ENCODE measurements around the gene NIPAL3. TPM values are rescaled to one million over a fixed set of nuclear protein-coding genes. Genes with fewer than 3 reads are reported as not detected.

NIPAL3 gene
- total RNA-seq, 1 donor from 2014 or later: 32.5 TPM

DNA sequence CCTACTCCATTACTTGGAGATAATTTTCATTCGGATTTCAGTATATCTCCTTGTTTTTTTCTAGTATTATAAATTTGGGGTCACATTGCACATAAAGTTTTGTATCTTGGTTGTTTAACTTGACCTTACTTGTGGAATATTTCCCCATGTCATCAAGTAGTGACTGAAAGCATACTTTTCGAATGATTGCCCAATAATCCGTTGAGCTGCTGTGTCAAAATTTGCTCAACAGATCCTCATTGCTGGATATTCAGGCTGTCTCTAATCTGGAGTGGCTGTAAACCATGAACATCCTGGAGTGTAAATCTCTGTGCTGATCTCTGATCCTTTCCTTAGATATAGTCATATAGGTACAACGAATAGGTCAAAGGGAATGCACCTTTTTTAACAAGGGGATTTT, 4.9 kb downstream of the NIPAL3 start:
- TF ChIP-seq, protein P1, sequence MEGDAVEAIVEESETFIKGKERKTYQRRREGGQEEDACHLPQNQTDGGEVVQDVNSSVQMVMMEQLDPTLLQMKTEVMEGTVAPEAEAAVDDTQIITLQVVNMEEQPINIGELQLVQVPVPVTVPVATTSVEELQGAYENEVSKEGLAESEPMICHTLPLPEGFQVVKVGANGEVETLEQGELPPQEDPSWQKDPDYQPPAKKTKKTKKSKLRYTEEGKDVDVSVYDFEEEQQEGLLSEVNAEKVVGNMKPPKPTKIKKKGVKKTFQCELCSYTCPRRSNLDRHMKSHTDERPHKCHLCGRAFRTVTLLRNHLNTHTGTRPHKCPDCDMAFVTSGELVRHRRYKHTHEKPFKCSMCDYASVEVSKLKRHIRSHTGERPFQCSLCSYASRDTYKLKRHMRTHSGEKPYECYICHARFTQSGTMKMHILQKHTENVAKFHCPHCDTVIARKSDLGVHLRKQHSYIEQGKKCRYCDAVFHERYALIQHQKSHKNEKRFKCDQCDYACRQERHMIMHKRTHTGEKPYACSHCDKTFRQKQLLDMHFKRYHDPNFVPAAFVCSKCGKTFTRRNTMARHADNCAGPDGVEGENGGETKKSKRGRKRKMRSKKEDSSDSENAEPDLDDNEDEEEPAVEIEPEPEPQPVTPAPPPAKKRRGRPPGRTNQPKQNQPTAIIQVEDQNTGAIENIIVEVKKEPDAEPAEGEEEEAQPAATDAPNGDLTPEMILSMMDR (conservative IDR thresholded peaks at IDR 0.05; ENCODE audit: low read depth, low read length): no peak
- DNase-seq (ENCODE audit: low read depth): no peak
- no peak overlapping the region for H3K4me3 ChIP-seq (ENCODE audit: low read depth, low read length)

DNA sequence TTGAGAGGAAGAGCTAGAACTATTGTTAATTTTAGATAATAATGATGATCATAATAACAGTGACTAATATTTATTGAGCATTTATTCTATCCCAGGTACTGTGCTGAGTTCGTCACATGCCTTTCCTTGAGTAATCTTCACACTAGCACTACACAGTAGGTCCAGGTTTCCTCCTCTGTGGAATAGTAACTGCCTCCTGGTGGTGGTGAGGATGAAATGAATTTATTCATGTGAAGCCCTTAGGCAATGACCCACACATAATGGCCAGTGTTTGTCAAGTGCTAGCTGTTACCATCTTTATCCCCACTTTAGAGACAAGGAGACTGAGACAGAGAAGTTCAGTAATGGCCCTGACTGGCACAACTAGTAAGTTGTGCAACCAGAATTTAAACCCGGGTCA, 5.9 kb downstream of the NIPAL3 start:
- H3K4me3 ChIP-seq (ENCODE audit: low read depth, low read length): no peak overlapping the region
- DNase-seq (ENCODE audit: low read depth): no peak
- TF ChIP-seq, protein P1 (conservative IDR thresholded peaks at IDR 0.05; ENCODE audit: low read depth, low read length): peak; percentile 47

GRCh38 chr1:24424207-24424606, 8.6 kb downstream of the NIPAL3 start:
- TF ChIP-seq, protein P1 (conservative IDR thresholded peaks at IDR 0.05; ENCODE audit: low read depth, low read length): no peak
- H3K4me3 ChIP-seq (ENCODE audit: low read depth, low read length): no peak overlapping the region

GRCh38 chr1:24424990-24425389, 9.4 kb downstream of the NIPAL3 start:
- no peak overlapping the region for H3K4me3 ChIP-seq (ENCODE audit: low read depth, low read length)
- no peak for DNase-seq (ENCODE audit: low read depth)
- TF ChIP-seq, protein P1 (conservative IDR thresholded peaks at IDR 0.05; ENCODE audit: low read depth, low read length): no peak

More at GRCh38 chr1:24424207-24424606, 8.6 kb downstream of the NIPAL3 start:
- no peak for DNase-seq (ENCODE audit: low read depth)

- H3K4me3 ChIP-seq (ENCODE audit: low read depth, low read length): no peak overlapping the region
- TF ChIP-seq, protein P1 (conservative IDR thresholded peaks at IDR 0.05; ENCODE audit: low read depth, low read length): no peak
- no peak for DNase-seq (ENCODE audit: low read depth)
Observed at GRCh38 chr1:24425441-24425840, 9.8 kb downstream of the NIPAL3 start.

DNA sequence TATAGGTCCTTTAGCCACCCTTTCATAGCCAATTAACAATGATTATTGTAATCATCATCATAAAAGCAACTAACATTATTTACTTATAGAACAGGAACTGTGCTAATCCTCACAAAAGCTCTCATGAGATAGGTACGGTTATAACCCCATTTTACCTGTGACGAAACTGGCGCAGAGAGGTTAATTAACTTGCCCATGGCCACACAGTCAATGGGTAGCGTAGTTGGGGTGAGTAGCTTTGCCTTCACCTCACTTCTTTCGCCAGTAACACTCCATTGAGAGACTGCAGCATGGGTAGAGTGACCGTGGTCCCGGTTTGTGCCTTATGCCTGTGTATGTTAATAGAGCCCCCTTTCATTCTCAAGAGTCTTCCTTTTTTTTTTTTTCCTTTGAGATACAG, 10.3 kb downstream of the NIPAL3 start:
- TF ChIP-seq, protein P1 (conservative IDR thresholded peaks at IDR 0.05; ENCODE audit: low read depth, low read length): no peak
- no peak overlapping the region for H3K4me3 ChIP-seq (ENCODE audit: low read depth, low read length)
- DNase-seq (ENCODE audit: low read depth): no peak

GRCh38 chr1:24426744-24427544, 11.3 kb downstream of the NIPAL3 start:
- no peak for DNase-seq (ENCODE audit: low read depth)
- TF ChIP-seq, protein P1 (conservative IDR thresholded peaks at IDR 0.05; ENCODE audit: low read depth, low read length): no peak
- no peak overlapping the region for H3K4me3 ChIP-seq (ENCODE audit: low read depth, low read length)
